SU-DHL-6 (cell line): Measurements from ENCODE around the gene ZSCAN31.

Experiments
- H2AFZ ChIP-seq: fragments of 200-600 bp; sonication (generic); 2 replicates; pipeline ENCODE4 v1.6.1; 2014; ENCODE audit warnings: low read depth, mild to moderate bottlenecking, moderate library complexity, mixed read lengths, antibody characterized with exemption, low read length; ENCODE audit not compliant: severe bottlenecking
- H3F3A ChIP-seq: fragments of 200-600 bp; shearing (Covaris generic); 2 replicates; pipeline ENCODE4 v1.6.0; 2016; ENCODE audit warnings: antibody characterized with exemption, mild to moderate bottlenecking; ENCODE audit not compliant: insufficient read depth
- H3K27ac ChIP-seq: fragments of 200-600 bp; sonication (generic); 2 replicates; pipeline ENCODE4 v1.5.1; 2016; ENCODE audit warnings: low read depth, mild to moderate bottlenecking, low read length, moderate library complexity, mixed read lengths
- H3K27me3 ChIP-seq: fragments of 200-600 bp; sonication (generic), shearing (Covaris generic); 2 replicates; pipeline ENCODE4 v1.6.0; 2014; ENCODE audit warnings: mild to moderate bottlenecking, low read length
- H3K36me3 ChIP-seq: fragments of 200-600 bp; sonication (generic); 2 replicates; pipeline ENCODE4 v1.6.1; 2014; ENCODE audit warnings: mild to moderate bottlenecking, low read length, mixed read lengths
- H3K4me2 ChIP-seq: fragments of 300-600, 200-600 bp; shearing (Covaris generic), sonication (generic); 2 replicates; pipeline ENCODE4 v1.6.0; 2014; ENCODE audit warnings: low read length, low read depth, mild to moderate bottlenecking; ENCODE audit not compliant: poor library complexity, severe bottlenecking
- H3K4me3 ChIP-seq: fragments of 200-600 bp; sonication (generic); 2 replicates; pipeline ENCODE4 v1.5.1; 2014; ENCODE audit warnings: antibody characterized with exemption, low read length, mild to moderate bottlenecking, mixed read lengths; ENCODE audit not compliant: insufficient read depth, poor library complexity, severe bottlenecking
- H3K79me2 ChIP-seq: fragments of 200-600 bp; sonication (generic); 2 replicates; pipeline ENCODE4 v1.6.1; 2014; ENCODE audit warnings: mild to moderate bottlenecking, low read length, moderate library complexity; ENCODE audit not compliant: insufficient read depth
- H3K9ac ChIP-seq: fragments of 200-600 bp; sonication (generic); 2 replicates; pipeline ENCODE4 v1.7.0; 2014; ENCODE audit warnings: mild to moderate bottlenecking, low read length
- H3K9me2 ChIP-seq: fragments of 200-600 bp; sonication (generic); replicated peaks from 2 replicates; pipeline ENCODE4 v1.6.1; 2014; ENCODE audit warnings: low read length; ENCODE audit not compliant: insufficient read depth
- H3K9me3 ChIP-seq: fragments of 200-600 bp; sonication (generic); 2 replicates; pipeline ENCODE4 v1.6.1; 2014; ENCODE audit warnings: low read length, mixed read lengths; ENCODE audit not compliant: insufficient read depth
- H4K20me1 ChIP-seq: fragments of 200-600 bp; sonication (generic); 2 replicates; pipeline ENCODE4 v1.6.1; 2014; ENCODE audit warnings: low read depth, mild to moderate bottlenecking, antibody characterized with exemption, low read length, moderate library complexity, mixed read lengths
- CTCF ChIP-seq: fragments of 200-600 bp; sonication (generic); IDR thresholded peaks from one replicate; pipeline ENCODE4 v1.5.1; 2017; ENCODE audit warnings: antibody characterized with exemption, mild to moderate bottlenecking, low read length, moderate library complexity; ENCODE audit not compliant: insufficient read depth, poor library complexity, severe bottlenecking
- EZH2phosphoT487 ChIP-seq: fragments of 200-600 bp; sonication (generic), shearing (Covaris generic); conservative IDR thresholded peaks from 2 replicates; pipeline ENCODE4 v1.6.1; 2018; ENCODE audit warnings: mild to moderate bottlenecking, antibody characterized with exemption, low read length, moderate library complexity, mixed read lengths

Gene ZSCAN31

GRCh38 chr6:28337121-28337520, 1.2 kb upstream of the ZSCAN31 start:
- Histone ChIP-seq H3K79me2 (no peaks in the 10 kb centered on the region), H3K4me3 (no peak overlapping the region), H3K9me2 (no peaks in the 10 kb centered on the region), H2AFZ (no peak overlapping the region), H3K9me3 (peaks cover 14% of the 10 kb centered on the region; the same call in 1 of the 2 replicates), H3K36me3 (peaks cover 5% of the 10 kb centered on the region), H3K27me3 (no peaks in the 10 kb centered on the region), H3K9ac (no peak overlapping the region), H4K20me1 (no peaks in the 10 kb centered on the region), H3K27ac (no peak overlapping the region), H3F3A (peaks cover 6% of the 10 kb centered on the region; the same call in 1 of the 2 replicates), H3K4me2 (peak overlapping the region; percentile 59)
- TF ChIP-seq EZH2phosphoT487 (no peak), CTCF (no peak)

GRCh38 chr6:28336284-28337120, 554 bp upstream of the ZSCAN31 start:
- H3K79me2 ChIP-seq, result no peaks in the 10 kb centered on the region
- no peaks in the 10 kb centered on the region for H3K27me3 ChIP-seq
- peaks cover 6% of the 10 kb centered on the region; the same call in 1 of the 2 replicates for H3F3A ChIP-seq
- no peak for TF ChIP-seq CTCF
- no peak for TF ChIP-seq EZH2phosphoT487
- peaks cover 5% of the 10 kb centered on the region for H3K36me3 ChIP-seq
- no peaks in the 10 kb centered on the region for H4K20me1 ChIP-seq
- H3K4me3 ChIP-seq, result peak overlapping the region; percentile 35
- H3K9me2 ChIP-seq, result no peaks in the 10 kb centered on the region
- peak overlapping the region; percentile 59 for H3K4me2 ChIP-seq
- peaks cover 14% of the 10 kb centered on the region; the same call in 1 of the 2 replicates for H3K9me3 ChIP-seq
- no peak overlapping the region for H3K9ac ChIP-seq
- H2AFZ ChIP-seq, result peak overlapping the region; percentile 64
- no peak overlapping the region for H3K27ac ChIP-seq

DNA sequence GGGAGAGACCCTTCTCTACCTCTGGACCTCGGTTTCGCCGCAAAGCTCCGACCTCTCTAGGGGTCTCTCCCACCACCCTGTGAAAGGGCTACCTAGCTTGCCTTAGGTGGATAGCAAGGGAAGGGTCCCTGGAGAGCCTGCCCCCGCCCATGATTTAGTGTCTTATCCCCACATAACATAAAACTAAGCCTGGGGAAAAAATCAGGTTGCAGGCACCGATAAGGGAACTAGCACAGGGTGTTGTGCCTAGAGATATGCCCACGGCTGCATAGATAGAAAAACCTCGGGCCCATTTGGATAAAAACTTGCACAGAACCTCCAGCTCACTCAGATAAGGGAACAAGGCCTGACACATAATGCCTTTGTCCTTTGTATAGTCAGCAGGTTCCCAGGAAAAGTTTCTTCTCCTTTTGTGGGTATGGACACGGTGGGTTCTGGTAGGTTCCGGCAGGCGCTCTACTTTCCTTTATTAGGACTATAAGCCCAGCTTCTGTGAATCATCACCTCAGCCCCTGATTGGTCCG, 846 bp downstream of the ZSCAN31 start:
- H3K4me2 ChIP-seq, result peak overlapping the region; percentile 59
- TF ChIP-seq EZH2phosphoT487 (no peak), CTCF (no peak)
- no peaks in the 10 kb centered on the region for H3K27me3 ChIP-seq
- H3K27ac ChIP-seq, result no peak overlapping the region
- H4K20me1 ChIP-seq, result no peaks in the 10 kb centered on the region
- no peaks in the 10 kb centered on the region; the same call in 1 of the 2 replicates for H3K36me3 ChIP-seq
- H3K4me3 ChIP-seq, result no peak overlapping the region
- peaks cover 3% of the 10 kb centered on the region; the same call in 1 of the 2 replicates for H3K9me3 ChIP-seq
- H2AFZ ChIP-seq, result peak overlapping the region; percentile 64
- no peak overlapping the region for H3K9ac ChIP-seq
- H3K9me2 ChIP-seq, result no peaks in the 10 kb centered on the region
- H3K79me2 ChIP-seq, result no peaks in the 10 kb centered on the region
- H3F3A ChIP-seq, result peaks cover 6% of the 10 kb centered on the region; the same call in 1 of the 2 replicates
